IMR-90 (cell line): ENCODE measurements around the gene PRRC2B. TPM values are rescaled to one million over a fixed set of nuclear protein-coding genes. Genes with fewer than 3 reads are reported as not detected.

ENCODE experiments used
- ATAC-seq: fragments of 200-7000 bp; cut with Tn5 transposase; 2 replicates; pipeline ENCODE4 v1.9.1; 2020; ENCODE audit warnings: low read depth, mild to moderate bottlenecking, moderate library complexity
- BruUV-seq: library from RNA; stranded (reverse); fragments of 400-500 nt; replicated peaks from 2 replicates; lab custom pipeline; 2021; lab: Mats Ljungman, UMichigan
- CTCF ChIA-PET: fragments of 300-600 bp; formaldehyde crosslinking; extraction: SDS; loops from one replicate; lab custom pipeline; 2021; ENCODE audit warnings: antibody characterized with exemption; lab: Yijun Ruan, JAX
- POLR2A ChIA-PET: fragments of 300-600 bp; sonication (Branson Sonifier 250); formaldehyde crosslinking; loops from one replicate; lab custom pipeline; 2022; ENCODE audit warnings: antibody characterized with exemption; ENCODE audit not compliant: unreplicated experiment; lab: Charles Lee
- DNase-seq: peaks from one replicate; pipeline ENCODE4 v3.0.0; 2013
- H2AFZ ChIP-seq: replicated peaks from 2 replicates; pipeline ENCODE3; 2013; ENCODE audit warnings: low read length, mild to moderate bottlenecking; ENCODE audit not compliant: poor library complexity
- H2AK5ac ChIP-seq: 2 replicates; pipeline ENCODE4 v1.6.1; 2013; ENCODE audit warnings: low read depth, low read length, inconsistent platforms
- H2AK9ac ChIP-seq: replicated peaks from 2 replicates; pipeline ENCODE3; 2013; ENCODE audit warnings: mild to moderate bottlenecking, low read depth, low read length, moderate library complexity; ENCODE audit not compliant: poor library complexity
- H2BK120ac ChIP-seq: 2 replicates; pipeline ENCODE4 v1.6.1; 2013; ENCODE audit warnings: low read depth, low read length, inconsistent platforms
- H2BK15ac ChIP-seq: 3 replicates; pipeline ENCODE4 v1.6.1; 2013; ENCODE audit warnings: low read depth, low read length, inconsistent platforms
- H2BK20ac ChIP-seq: 2 replicates; pipeline ENCODE4 v1.6.1; 2013; ENCODE audit warnings: low read depth, mild to moderate bottlenecking, inconsistent platforms, low read length, moderate library complexity
- H2BK5ac ChIP-seq: 2 replicates; pipeline ENCODE4 v1.6.1; 2013; ENCODE audit warnings: mild to moderate bottlenecking, low read depth, low read length, inconsistent platforms; ENCODE audit not compliant: poor library complexity, severe bottlenecking
- H3K14ac ChIP-seq: replicated peaks from 2 replicates; pipeline ENCODE4 v1.6.1; 2013; ENCODE audit warnings: low read depth, low read length, inconsistent platforms
- H3K18ac ChIP-seq: 2 replicates; pipeline ENCODE4 v1.6.1; 2013; ENCODE audit warnings: low read depth, low read length, control low read depth
- H3K23ac ChIP-seq: 2 replicates; pipeline ENCODE4 v1.6.1; 2013; ENCODE audit warnings: low read depth, low read length, inconsistent platforms
- H3K27ac ChIP-seq: 2 replicates; pipeline ENCODE4 v1.5.1; 2013; ENCODE audit warnings: mild to moderate bottlenecking, control low read depth, low read length; ENCODE audit not compliant: insufficient read depth
- H3K27me3 ChIP-seq: 2 replicates; pipeline ENCODE4 v1.6.1; 2013; ENCODE audit warnings: low read length; ENCODE audit not compliant: control insufficient read depth, insufficient read depth
- H3K36me3 ChIP-seq: 2 replicates; pipeline ENCODE4 v1.6.1; 2013; ENCODE audit warnings: low read length, mixed read lengths; ENCODE audit not compliant: control insufficient read depth, insufficient read depth
- H3K4ac ChIP-seq: 2 replicates; pipeline ENCODE4 v1.6.1; 2013; ENCODE audit warnings: low read depth, low read length, inconsistent platforms
- H3K4me1 ChIP-seq: 2 replicates; pipeline ENCODE4 v1.6.1; 2013; ENCODE audit warnings: low read length, mixed read lengths; ENCODE audit not compliant: control insufficient read depth, insufficient read depth
- H3K4me2 ChIP-seq: 2 replicates; pipeline ENCODE4 v1.6.1; 2013; ENCODE audit warnings: low read depth, mild to moderate bottlenecking, control low read depth, low read length, moderate library complexity
- H3K4me3 ChIP-seq: 2 replicates; pipeline ENCODE4 v1.5.1; 2013; ENCODE audit warnings: low read depth, mild to moderate bottlenecking, control low read depth, low read length, moderate library complexity; ENCODE audit not compliant: insufficient read depth
- H3K56ac ChIP-seq: 2 replicates; pipeline ENCODE4 v1.6.1; 2013; ENCODE audit warnings: low read length, inconsistent platforms; ENCODE audit not compliant: insufficient read depth; ENCODE audit errors: extremely low read depth
- H3K79me1 ChIP-seq, 2 experiments: 2 replicates each; pipeline ENCODE4 v1.6.1; 2013; ENCODE audit warnings: low read length in 2 of 2, inconsistent platforms in 1 of 2, low read depth in 1 of 2
- H3K9ac ChIP-seq: 2 replicates; pipeline ENCODE4 v1.6.1; 2013; ENCODE audit warnings: low read depth, low read length, control low read depth
- H3K9me1 ChIP-seq: 2 replicates; pipeline ENCODE4 v1.6.1; 2013; ENCODE audit warnings: low read length, inconsistent platforms; ENCODE audit not compliant: insufficient read depth
- H3K9me3 ChIP-seq: 2 replicates; pipeline ENCODE4 v1.6.1; 2013; ENCODE audit warnings: low read length; ENCODE audit not compliant: control insufficient read depth, insufficient read depth
- H4K20me1 ChIP-seq: 2 replicates; pipeline ENCODE4 v1.6.1; 2013; ENCODE audit warnings: low read length, inconsistent platforms; ENCODE audit not compliant: insufficient read depth
- H4K5ac ChIP-seq: 2 replicates; pipeline ENCODE4 v1.6.1; 2013; ENCODE audit warnings: mild to moderate bottlenecking, low read depth, low read length, control low read depth
- H4K8ac ChIP-seq, 2 experiments: 2 replicates each; pipeline ENCODE4 v1.6.1; 2013; ENCODE audit warnings: low read depth in 2 of 2, low read length in 2 of 2, control low read depth in 1 of 2, inconsistent platforms in 1 of 2
- H4K91ac ChIP-seq: 2 replicates; pipeline ENCODE4 v1.6.1; 2013; ENCODE audit warnings: low read depth, low read length, inconsistent platforms; ENCODE audit not compliant: insufficient read depth
- BHLHE40 ChIP-seq: fragments of 150-350 bp; IDR thresholded peaks from 2 replicates; pipeline ENCODE4 v1.6.1; 2016; ENCODE audit warnings: mild to moderate bottlenecking, low read depth, low read length
- CEBPB ChIP-seq: IDR thresholded peaks from 2 replicates; pipeline ENCODE4 v1.6.1; 2012; ENCODE audit warnings: low read depth, low read length, improper control_type of control experiment
- CHD1 ChIP-seq: IDR thresholded peaks from 2 replicates; pipeline ENCODE4 v1.6.1; 2012; ENCODE audit warnings: low read depth, low read length, improper control_type of control experiment
- CTCF ChIP-seq: conservative IDR thresholded peaks from 2 replicates; pipeline ENCODE4 v1.5.1; 2012; ENCODE audit warnings: mild to moderate bottlenecking, low read depth, low read length, improper control_type of control experiment
- ELK1 ChIP-seq: fragments of 150-350 bp; IDR thresholded peaks from 2 replicates; pipeline ENCODE4 v1.6.1; 2016; ENCODE audit warnings: low read depth, mild to moderate bottlenecking, low read length, moderate library complexity, borderline replicate concordance
- FOS ChIP-seq: fragments of 150-350 bp; IDR thresholded peaks from 2 replicates; pipeline ENCODE4 v1.6.1; 2016; ENCODE audit warnings: low read depth, low read length
- MXI1 ChIP-seq: IDR thresholded peaks from 2 replicates; pipeline ENCODE4 v1.6.1; 2012; ENCODE audit warnings: low read depth, mild to moderate bottlenecking, low read length, moderate library complexity, borderline replicate concordance
- POLR2A ChIP-seq: IDR thresholded peaks from 2 replicates; pipeline ENCODE4 v1.6.1; 2012; ENCODE audit warnings: mild to moderate bottlenecking, low read depth, low read length
- RAD21 ChIP-seq: IDR thresholded peaks from 2 replicates; pipeline ENCODE4 v1.6.1; 2012; ENCODE audit warnings: low read length, improper control_type of control experiment
- RCOR1 ChIP-seq: IDR thresholded peaks from 2 replicates; pipeline ENCODE4 v1.6.1; 2012; ENCODE audit warnings: mild to moderate bottlenecking, low read length, improper control_type of control experiment; ENCODE audit not compliant: insufficient replicate concordance
- RFX5 ChIP-seq: IDR thresholded peaks from 2 replicates; pipeline ENCODE4 v1.8.0; 2012; ENCODE audit warnings: low read depth, mild to moderate bottlenecking, low read length, moderate library complexity
- SMC3 ChIP-seq: fragments of 150-350 bp; IDR thresholded peaks from 2 replicates; pipeline ENCODE4 v1.6.1; 2016; ENCODE audit warnings: low read depth, mild to moderate bottlenecking, antibody characterized with exemption, low read length, moderate library complexity
- USF2 ChIP-seq: fragments of 150-350 bp; IDR thresholded peaks from 2 replicates; pipeline ENCODE4 v1.6.1; 2017; ENCODE audit warnings: mild to moderate bottlenecking, antibody characterized with exemption, low read length, low read depth
- WGBS, 2 experiments: methylation state at CpG; one replicate each; pipeline versions ENCODE4 v1.1.5 to v1.1.7; 2013; ENCODE audit warnings: missing lambda C conversion rate in 2 of 2; ENCODE audit not compliant: insufficient read length in 1 of 2; ENCODE audit errors: extremely low coverage in 2 of 2; 5-methylcytosine and 5-hydroxymethylcytosine counted together
- dilution Hi-C: fragments of 300-500 bp; cut with HindIII; formaldehyde crosslinking; loops from one replicate; pipeline ENCODE4 v1.14.3; 2018; ENCODE audit warnings: low sequenced_read_pairs; ENCODE audit not compliant: unreplicated experiment
- in situ Hi-C: fragments of 300-500 bp; cut with MboI; formaldehyde crosslinking; loops from 3 replicates; pipeline ENCODE4 v1.14.3; 2019; ENCODE audit warnings: low sequenced_read_pairs, inconsistent platforms, mixed read lengths
- intact Hi-C: fragments of 100-400 bp; cut with micrococcal nuclease; formaldehyde crosslinking; loops from 2 replicates; pipeline ENCODE4 v1.10.0; 2022
- polyA plus RNA-seq, 3 experiments: library from polyadenylated mRNA; depleted of rRNA; stranded (reverse); fragments of >200 nt; gene quantifications; 2 replicates each; pipeline ENCODE4 v1.2.3, GENCODE V29; 2012; ENCODE audit warnings: low replicate concordance in 1 of 3
- total RNA-seq: library from RNA; depleted of rRNA; stranded (reverse); fragments of >200 nt; gene quantifications from 2 replicates; pipeline ENCODE4 v1.2.3, GENCODE V29; 2012

PRRC2B gene
- total and polyA plus RNA-seq, 2 of the 4 experiments (the other 2 are of a cell fraction): 19.4 to 39.1 TPM

GRCh38 chr9:131418143-131419025 lies 24.5 kb downstream of the PRRC2B start:
- no peaks in the 10 kb centered on the region for H3K9me3 ChIP-seq
- H4K5ac ChIP-seq: no peak overlapping the region
- POLR2A ChIA-PET: no interaction called here
- H2AK5ac ChIP-seq: 0 out of 2 replicates have a peak overlapping the region, but pooled peaks have one; percentile 69
- 0 out of 2 replicates have a peak overlapping the region, but pooled peaks have one; percentile 46 for H3K14ac ChIP-seq
- no peak overlapping the region for H2BK15ac ChIP-seq
- H3K18ac ChIP-seq: no peak overlapping the region; the same call in 1 of the 2 replicates
- CTCF ChIA-PET: interaction anchor here (1.3 kb wide), 1 partner anchor 15 kb away, joined by 5 read pairs; no protein-coding TSS in a partner anchor
- H3K36me3 ChIP-seq: peaks cover 4% of the 10 kb centered on the region
- no peak overlapping the region for H4K8ac ChIP-seq
- no peak overlapping the region for H2BK120ac ChIP-seq
- H3K27ac ChIP-seq: peak overlapping the region; percentile 61; the same call in 1 of the 2 replicates
- in situ Hi-C loops (no loop called here), intact Hi-C loops (loop anchor here (5.0 kb wide), 1 partner anchor 66 kb away; no protein-coding TSS in a partner anchor), dilution Hi-C loops (no loop called here)
- ATAC-seq (peak; percentile 28), DNase-seq (peak; percentile 41)
- no peak overlapping the region for H2AK9ac ChIP-seq
- H3K9ac ChIP-seq: 0 out of 2 replicates have a peak overlapping the region, but pooled peaks have one; percentile 2
- no peaks in the 10 kb centered on the region for H3K27me3 ChIP-seq
- peaks cover 48% of the 10 kb centered on the region for H3K9me1 ChIP-seq
- peaks cover 99% of the 10 kb centered on the region for H4K20me1 ChIP-seq
- peak overlapping the region; percentile 49 for H2BK5ac ChIP-seq
- no peak overlapping the region for H2BK20ac ChIP-seq
- no peak overlapping the region for H4K91ac ChIP-seq
- WGBS, 2 experiments: 20% methylated on average over 1 of the region's 7 CpGs; no CpG with 5 or more reads in 1 of the 2 experiments
- no peak overlapping the region for H3K4ac ChIP-seq
- H2AFZ ChIP-seq: no peak overlapping the region
- H3K4me1 ChIP-seq: peaks cover 45% of the 10 kb centered on the region
- H3K23ac ChIP-seq: peak overlapping the region; percentile 39; the same call in 1 of the 2 replicates
- peak overlapping the region; percentile 43 for H3K4me2 ChIP-seq
- peaks cover 0 to 81% of the 10 kb centered on the region in 2 experiments; a peak in 3 of 4 replicates for H3K79me1 ChIP-seq
- BruUV-seq: no TSS peak
- no peak overlapping the region for H3K56ac ChIP-seq
- no peak overlapping the region for H3K4me3 ChIP-seq
- TF ChIP-seq BHLHE40 (no peak), FOS (no peak), CEBPB (no peak), SMC3 (no peak), RCOR1 (no peak), MXI1 (no peak), USF2 (no peak), CHD1 (no peak), ELK1 (no peak), RFX5 (no peak), RAD21 (no peak), POLR2A (no peak), CTCF (no peak)
